GM18505 (cell line): ENCODE data around the gene PURA.

ENCODE experiments used
- ATAC-seq: cut with Tn5 transposase; IDR thresholded peaks from one replicate; pipeline ENCODE4 v1.9.1; 2021; ENCODE audit not compliant: unreplicated experiment
- POLR2A ChIP-seq: IDR thresholded peaks from 4 replicates; pipeline ENCODE4 v1.6.1; 2011; ENCODE audit warnings: borderline replicate concordance; ENCODE audit not compliant: insufficient read depth, insufficient read length; ENCODE audit errors: extremely low read depth

PURA gene

GRCh38 chr5:140113699-140114263, at the start of gene PURA:
TSS of gene PURA (plus strand) at chr5:140114109. CDS start at chr5:140114182, 73 bp downstream.
- TF ChIP-seq POLR2A = peak; percentile 82
- ATAC-seq = peak; percentile 90

GRCh38 chr5:140072812-140073211, 41.1 kb upstream of the PURA start:
- TF ChIP-seq POLR2A = no peak
- no peak for ATAC-seq

- no peak for TF ChIP-seq POLR2A
- no peak for ATAC-seq
Observed at GRCh38 chr5:140073296-140073695, 40.6 kb upstream of the PURA start.

GRCh38 chr5:140075371-140075770, 38.5 kb upstream of the PURA start:
- no peak for TF ChIP-seq POLR2A
- no peak for ATAC-seq

GRCh38 chr5:140076142-140076541, 37.8 kb upstream of the PURA start:
- TF ChIP-seq POLR2A = no peak

GRCh38 chr5:140076788-140077187, 37.1 kb upstream of the PURA start:
- TF ChIP-seq POLR2A = no peak
- ATAC-seq = no peak

More at GRCh38 chr5:140076142-140076541, 37.8 kb upstream of the PURA start:
- ATAC-seq = no peak

GRCh38 chr5:140083120-140083519, 30.8 kb upstream of the PURA start:
- TF ChIP-seq POLR2A = no peak
- no peak for ATAC-seq

- TF ChIP-seq POLR2A = no peak
- no peak for ATAC-seq
Observed at GRCh38 chr5:140083650-140084049, 30.3 kb upstream of the PURA start.

- no peak for TF ChIP-seq POLR2A
Observed at GRCh38 chr5:140084541-140084940, 29.4 kb upstream of the PURA start.

GRCh38 chr5:140090251-140090650, 23.7 kb upstream of the PURA start:
- no peak for ATAC-seq

More at GRCh38 chr5:140084541-140084940, 29.4 kb upstream of the PURA start:
- ATAC-seq = no peak

GRCh38 chr5:140093179-140093578, 20.7 kb upstream of the PURA start:
- no peak for TF ChIP-seq POLR2A
- no peak for ATAC-seq

More at GRCh38 chr5:140090251-140090650, 23.7 kb upstream of the PURA start:
- TF ChIP-seq POLR2A = no peak

GRCh38 chr5:140093866-140094265, 20.0 kb upstream of the PURA start:
- no peak for ATAC-seq
- TF ChIP-seq POLR2A = no peak

GRCh38 chr5:140094889-140095288, 19.0 kb upstream of the PURA start:
- TF ChIP-seq POLR2A = no peak
- ATAC-seq = no peak

GRCh38 chr5:140101179-140101578, 12.7 kb upstream of the PURA start:
- TF ChIP-seq POLR2A = no peak
- no peak for ATAC-seq

GRCh38 chr5:140103154-140103553, 10.8 kb upstream of the PURA start:
- no peak for TF ChIP-seq POLR2A
- no peak for ATAC-seq
